ENCODE data around the gene EFNA5. TPM values are rescaled to one million over a fixed set of nuclear protein-coding genes. Genes with fewer than 3 reads are reported as not detected.

EFNA5 gene
- total RNA-seq, 2 experiments from 2014 or later: not detected

- H3K4me3 Mint-ChIP-seq: no peak overlapping the region
- no peaks in the 10 kb centered on the region for H3K9me3 Mint-ChIP-seq
- Histone ChIP-seq H3K4me3 (ENCODE audit: low read length) (no peak overlapping the region), H3K27ac (ENCODE audit: low read depth in 1 of 2, low read length in 2 of 2) (no peak overlapping the region), H3K9me3 (ENCODE audit: control insufficient read depth in 1 of 2, insufficient read depth in 1 of 2, low read length in 2 of 2) (no peaks in the 10 kb centered on the region), H3K36me3 (ENCODE audit: insufficient read depth, low read length) (no peaks in the 10 kb centered on the region), H3K27me3 (ENCODE audit: control insufficient read depth in 1 of 2, insufficient read depth in 2 of 2, low read length in 2 of 2) (no peaks in the 10 kb centered on the region), H3K4me1 (ENCODE audit: insufficient read depth, low read length) (no peaks in the 10 kb centered on the region)
- ChIA-PET POLR2A (no interaction called here), CTCF (no interaction called here)
- intact Hi-C loops (cut with DNase I, micrococcal nuclease): no loop called here
- H3K27me3 Mint-ChIP-seq: no peaks in the 10 kb centered on the region
- H3K4me1 Mint-ChIP-seq (ENCODE audit: low read depth): no peaks in the 10 kb centered on the region
- no peak overlapping the region for H3K27ac Mint-ChIP-seq
- H3K36me3 Mint-ChIP-seq (ENCODE audit: low read depth): no peaks in the 10 kb centered on the region
- ATAC-seq (ENCODE audit: poor library complexity) (no peak), DNase-seq (no peak)
- no peak for TF ChIP-seq CTCF (IDR thresholded peaks at IDR 0.05)
These were observed 155.1 kb downstream of the EFNA5 start for GRCh38 chr5:107515521-107516080.

GRCh38 chr5:107514305-107514704 is 156.4 kb downstream of the EFNA5 start:
- Histone ChIP-seq H3K36me3 (ENCODE audit: insufficient read depth, low read length) (no peaks in the 10 kb centered on the region), H3K27ac (ENCODE audit: low read depth in 1 of 2, low read length in 2 of 2) (no peak overlapping the region), H3K4me1 (ENCODE audit: insufficient read depth, low read length) (no peaks in the 10 kb centered on the region), H3K27me3 (ENCODE audit: control insufficient read depth in 1 of 2, insufficient read depth in 2 of 2, low read length in 2 of 2) (no peaks in the 10 kb centered on the region), H3K4me3 (ENCODE audit: low read length) (no peak overlapping the region), H3K9me3 (ENCODE audit: control insufficient read depth in 1 of 2, insufficient read depth in 1 of 2, low read length in 2 of 2) (no peaks in the 10 kb centered on the region)
- Mint-ChIP-seq H3K4me1 (ENCODE audit: low read depth) (no peaks in the 10 kb centered on the region), H3K4me3 (no peak overlapping the region), H3K36me3 (ENCODE audit: low read depth) (no peaks in the 10 kb centered on the region), H3K27ac (no peak overlapping the region), H3K27me3 (no peaks in the 10 kb centered on the region), H3K9me3 (no peaks in the 10 kb centered on the region)
- ChIA-PET POLR2A (no interaction called here), CTCF (no interaction called here)
- TF ChIP-seq CTCF (IDR thresholded peaks at IDR 0.05): no peak
- DNase-seq (no peak), ATAC-seq (ENCODE audit: poor library complexity) (no peak)
- intact Hi-C loops (cut with DNase I, micrococcal nuclease): no loop called here

DNA sequence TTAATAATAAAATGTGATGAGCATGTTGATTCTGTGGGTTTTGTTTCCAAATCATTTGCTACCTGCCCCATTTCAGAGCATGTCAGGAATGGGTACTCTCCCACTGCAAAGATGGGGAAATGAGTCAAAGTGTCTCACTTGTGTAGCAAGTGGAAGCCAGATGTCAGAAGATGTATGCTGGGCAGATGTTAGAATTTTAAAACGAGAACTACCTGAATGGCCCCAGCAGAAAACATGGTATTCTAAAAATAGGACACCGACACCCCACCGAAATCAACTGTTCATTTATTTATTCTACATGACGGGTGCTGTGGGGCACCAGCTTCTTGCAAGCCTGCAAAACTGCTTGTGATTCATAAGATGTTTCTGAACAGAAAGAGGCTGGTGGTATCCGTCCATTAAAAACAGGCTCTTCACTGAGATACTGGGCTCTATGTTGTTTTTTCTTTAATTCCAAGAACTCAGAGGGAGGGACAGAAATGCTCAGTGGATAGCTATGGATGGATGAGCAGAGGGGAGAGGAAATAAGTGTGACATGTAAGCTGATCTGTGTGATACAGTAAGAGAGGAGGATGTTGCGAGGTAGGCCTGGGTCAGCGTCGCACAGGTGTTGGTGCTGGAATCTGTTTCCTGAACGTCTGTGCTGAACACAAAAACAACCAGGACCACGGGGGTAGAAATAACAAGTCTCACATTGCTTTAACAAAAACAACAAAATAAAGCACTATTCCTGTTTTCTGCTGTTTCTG is 157.2 kb downstream of the EFNA5 start:
- no peaks in the 10 kb centered on the region for H3K4me1 Mint-ChIP-seq (ENCODE audit: low read depth)
- no peak for DNase-seq

More for the DNA sequence above, 157.2 kb downstream of the EFNA5 start:
- no peak overlapping the region for H3K4me3 ChIP-seq (ENCODE audit: low read length)
- no peaks in the 10 kb centered on the region for H3K27me3 ChIP-seq (ENCODE audit: control insufficient read depth in 1 of 2, insufficient read depth in 2 of 2, low read length in 2 of 2)
- Mint-ChIP-seq H3K27me3 (no peaks in the 10 kb centered on the region), H3K9me3 (no peaks in the 10 kb centered on the region), H3K4me3 (no peak overlapping the region), H3K36me3 (ENCODE audit: low read depth) (no peaks in the 10 kb centered on the region), H3K27ac (no peak overlapping the region)
- ChIA-PET POLR2A (no interaction called here), CTCF (no interaction called here)
- ATAC-seq (ENCODE audit: poor library complexity): no peak
- H3K27ac ChIP-seq (ENCODE audit: low read depth in 1 of 2, low read length in 2 of 2): no peak overlapping the region
- no peak for TF ChIP-seq CTCF (IDR thresholded peaks at IDR 0.05)
- intact Hi-C loops (cut with DNase I, micrococcal nuclease): no loop called here
- H3K36me3 ChIP-seq (ENCODE audit: insufficient read depth, low read length): no peaks in the 10 kb centered on the region
- H3K4me1 ChIP-seq (ENCODE audit: insufficient read depth, low read length): no peaks in the 10 kb centered on the region
- no peaks in the 10 kb centered on the region for H3K9me3 ChIP-seq (ENCODE audit: control insufficient read depth in 1 of 2, insufficient read depth in 1 of 2, low read length in 2 of 2)

Data from CD4-positive, alpha-beta T cell (primary cell).